ENCODE measurements around the gene ELP5. TPM values are rescaled to one million over a fixed set of nuclear protein-coding genes. Genes with fewer than 3 reads are reported as not detected.

The ELP5 gene
- total RNA-seq, 4 donors from 2014 or later = 41.9 to 65.6 (median 51.3) TPM

- TF ChIP-seq POLR2A (IDR thresholded peaks at IDR 0.05) (no peak), CTCF (IDR thresholded peaks at IDR 0.05) (no peak)
- H3K4me3 ChIP-seq = no peak overlapping the region
- H3K27ac ChIP-seq = no peak overlapping the region
- no peaks in the 10 kb centered on the region for H3K4me1 ChIP-seq
- intact Hi-C loops (cut with DNase I; ENCODE audit: low total_unique reads) = no loop called here
- no peak for DNase-seq
- H3K27me3 ChIP-seq = peaks cover 21 to 26% of the 10 kb centered on the region in 2 donors
- H3K9me3 ChIP-seq = no peaks in the 10 kb centered on the region
- no peaks in the 10 kb centered on the region for H3K36me3 ChIP-seq
These were observed 6.9 kb downstream of the ELP5 start for GRCh38 chr17:7258731-7259554.

GRCh38 chr17:7259555-7259889, 7.5 kb downstream of the ELP5 start:
- Histone ChIP-seq H3K4me1 (no peaks in the 10 kb centered on the region), H3K4me3 (no peak overlapping the region), H3K27ac (no peak overlapping the region), H3K9me3 (no peaks in the 10 kb centered on the region), H3K36me3 (no peaks in the 10 kb centered on the region), H3K27me3 (peaks cover 21 to 27% of the 10 kb centered on the region in 2 donors)
- no peak for TF ChIP-seq CTCF (IDR thresholded peaks at IDR 0.05)
- DNase-seq = no peak
- intact Hi-C loops (cut with DNase I; ENCODE audit: low total_unique reads) = no loop called here

GRCh38 chr17:7260151-7260550, 8.1 kb downstream of the ELP5 start:
- intact Hi-C loops (cut with DNase I; ENCODE audit: low total_unique reads) = no loop called here
- Histone ChIP-seq H3K36me3 (no peaks in the 10 kb centered on the region), H3K4me1 (no peaks in the 10 kb centered on the region), H3K27me3 (peaks cover 21 to 27% of the 10 kb centered on the region in 2 donors), H3K27ac (no peak overlapping the region), H3K4me3 (no peak overlapping the region), H3K9me3 (no peaks in the 10 kb centered on the region)
- no peak for TF ChIP-seq CTCF (IDR thresholded peaks at IDR 0.05)
- TF ChIP-seq POLR2A (IDR thresholded peaks at IDR 0.05) = no peak
- DNase-seq = no peak

GRCh38 chr17:7260651-7261378, 8.8 kb downstream of the ELP5 start:
- TF ChIP-seq CTCF (IDR thresholded peaks at IDR 0.05) = no peak
- no peak for TF ChIP-seq POLR2A (IDR thresholded peaks at IDR 0.05)
- Histone ChIP-seq H3K36me3 (no peaks in the 10 kb centered on the region), H3K9me3 (no peaks in the 10 kb centered on the region), H3K4me3 (peak overlapping the region; percentile 2 to 7), H3K27ac (no peak overlapping the region), H3K4me1 (no peaks in the 10 kb centered on the region), H3K27me3 (peaks cover 21 to 27% of the 10 kb centered on the region in 2 donors)
- DNase-seq = no peak
- intact Hi-C loops (cut with DNase I; ENCODE audit: low total_unique reads) = no loop called here
